SK-N-SH (cell line): ENCODE results near the gene EIF3K. TPM values are rescaled to one million over a fixed set of nuclear protein-coding genes. Genes with fewer than 3 reads are reported as not detected.
A peak's percentile ranks its signal among the peaks of the same experiment; 100 is the strongest.

Experiments
- CTCF ChIA-PET: fragments of 300-600, 350-600 bp; formaldehyde crosslinking; extraction: SDS; loops from one replicate; lab custom pipeline; 2021; lab: Yijun Ruan, JAX
- POLR2A ChIA-PET: fragments of 350-600 bp; sonication (Branson Sonifier 250); formaldehyde crosslinking; extraction: SDS; loops from one replicate; lab custom pipeline; 2020; ENCODE audit warnings: antibody characterized with exemption, inconsistent platforms; lab: Yijun Ruan, JAX
- DNase-seq: peaks from one replicate; pipeline ENCODE4 v3.0.0; 2012
- H2AFZ ChIP-seq: fragments of 200-600 bp; sonication (generic); 2 replicates; pipeline ENCODE4 v1.8.1; 2016; ENCODE audit warnings: antibody characterized with exemption, mild to moderate bottlenecking, low read depth
- H3F3A ChIP-seq: fragments of 200-600 bp; sonication (generic); replicated peaks from 2 replicates; pipeline ENCODE3; 2016; ENCODE audit warnings: antibody characterized with exemption, mild to moderate bottlenecking; ENCODE audit not compliant: insufficient read depth
- H3K27ac ChIP-seq, 2 experiments: fragments of 200-500 bp in 1 of 2; fragments of 200-600 bp in 1 of 2; sonication (Bioruptor generic) in 1 of 2; sonication (generic), shearing (Covaris generic) in 1 of 2; 2 replicates each; pipeline versions ENCODE4 v1.5.1 to v1.6.1; 2014 to 2016; ENCODE audit warnings: low read depth in 2 of 2, inconsistent platforms in 1 of 2, low read length in 1 of 2, mild to moderate bottlenecking in 1 of 2, mixed read lengths in 1 of 2
- H3K27me3 ChIP-seq: fragments of 200-600 bp; sonication (generic), shearing (Covaris generic); 2 replicates; pipeline ENCODE4 v1.6.1; 2016; ENCODE audit warnings: mixed run types; ENCODE audit not compliant: insufficient read depth
- H3K36me3 ChIP-seq, 2 experiments: fragments of 200-500 bp in 1 of 2; fragments of 200-600 bp in 1 of 2; sonication (Bioruptor generic) in 1 of 2; sonication (generic) in 1 of 2; replicated peaks in 1 of 2; 2 replicates each; pipeline versions ENCODE3 to v1.5.1; 2014 to 2016; ENCODE audit warnings: low read length in 1 of 2, mild to moderate bottlenecking in 1 of 2; ENCODE audit not compliant: insufficient read depth in 2 of 2, control insufficient read depth in 1 of 2
- H3K4me1 ChIP-seq, 2 experiments: fragments of 200-500 bp in 1 of 2; fragments of 200-600 bp in 1 of 2; sonication (Bioruptor generic) in 1 of 2; sonication (generic), shearing (Covaris generic) in 1 of 2; 2 replicates each; pipeline versions ENCODE4 v1.5.1 to v1.6.1; 2014 to 2016; ENCODE audit warnings: low read depth in 1 of 2, low read length in 1 of 2, mixed run types in 1 of 2; ENCODE audit not compliant: insufficient read depth in 2 of 2, control insufficient read depth in 1 of 2
- H3K4me2 ChIP-seq: fragments of 200-600 bp; sonication (generic), shearing (Covaris generic); 2 replicates; pipeline ENCODE4 v1.6.1; 2017; ENCODE audit warnings: mixed run types
- H3K4me3 ChIP-seq, 2 experiments: fragments of 200-500 bp in 1 of 2; fragments of 200-600 bp in 1 of 2; sonication (Bioruptor generic) in 1 of 2; sonication (generic), shearing (Covaris generic) in 1 of 2; 2 replicates each; pipeline versions ENCODE4 v1.5.1 to v1.8.1; 2014 to 2016; ENCODE audit warnings: low read depth in 2 of 2, inconsistent platforms in 1 of 2, low read length in 1 of 2, mild to moderate bottlenecking in 1 of 2, mixed read lengths in 1 of 2, moderate library complexity in 1 of 2
- H3K79me2 ChIP-seq: fragments of 200-600 bp; sonication (generic); 2 replicates; pipeline ENCODE4 v1.8.1; 2017; ENCODE audit warnings: mild to moderate bottlenecking; ENCODE audit not compliant: insufficient read depth
- H3K9ac ChIP-seq: fragments of 200-600 bp; sonication (generic); 2 replicates; pipeline ENCODE4 v1.6.1; 2017; ENCODE audit warnings: mixed run types
- H3K9me2 ChIP-seq: fragments of 200-600 bp; sonication (generic); 2 replicates; pipeline ENCODE4 v1.6.1; 2017; ENCODE audit warnings: mixed run types
- H3K9me3 ChIP-seq: fragments of 200-600 bp; sonication (generic); 2 replicates; pipeline ENCODE4 v1.6.1; 2017; ENCODE audit warnings: mixed run types, mild to moderate bottlenecking, moderate library complexity
- H4K20me1 ChIP-seq: fragments of 200-600 bp; sonication (generic); 2 replicates; pipeline ENCODE4 v1.6.1; 2017; ENCODE audit warnings: mild to moderate bottlenecking, mixed run types; ENCODE audit not compliant: insufficient read depth
- ELF1 ChIP-seq: IDR thresholded peaks from 2 replicates; pipeline ENCODE4 v1.4.0; 2012
- GABPA ChIP-seq: IDR thresholded peaks from 2 replicates; pipeline ENCODE4 v1.4.0; 2012; ENCODE audit warnings: low read depth, mild to moderate bottlenecking
- GATA2 ChIP-seq: sonication (generic); formaldehyde crosslinking; IDR thresholded peaks from 2 replicates; pipeline ENCODE4 v1.5.0; 2020; ENCODE audit warnings: mild to moderate bottlenecking, missing genetic modification reagents
- JUND ChIP-seq: IDR thresholded peaks from 2 replicates; pipeline ENCODE4 v1.4.0; 2012
- MXI1 ChIP-seq: IDR thresholded peaks from 2 replicates; pipeline ENCODE4 v1.6.1; 2012; ENCODE audit warnings: mild to moderate bottlenecking, low read depth, low read length, improper control_type of control experiment
- NRF1 ChIP-seq: IDR thresholded peaks from 2 replicates; pipeline ENCODE4 v1.6.1; 2012; ENCODE audit warnings: low read depth, mild to moderate bottlenecking, low read length
- POLR2AphosphoS5 ChIP-seq: IDR thresholded peaks from 2 replicates; pipeline ENCODE4 v1.6.1; 2012; ENCODE audit warnings: low read depth, low read length
- RAD21 ChIP-seq: IDR thresholded peaks from 2 replicates; pipeline ENCODE4 v1.6.1; 2012; ENCODE audit warnings: mild to moderate bottlenecking, low read length
- RFX5 ChIP-seq: IDR thresholded peaks from 2 replicates; pipeline ENCODE4 v1.6.1; 2012; ENCODE audit warnings: mild to moderate bottlenecking, improper control_type of control experiment, low read length
- SIN3A ChIP-seq: IDR thresholded peaks from 2 replicates; pipeline ENCODE4 v1.6.1; 2012; ENCODE audit warnings: low read depth, mild to moderate bottlenecking, low read length, moderate library complexity, borderline replicate concordance
- USF2 ChIP-seq: fragments of 150-350 bp; IDR thresholded peaks from 2 replicates; pipeline ENCODE4 v1.6.1; 2017; ENCODE audit warnings: antibody characterized with exemption, low read length, low read depth, borderline replicate concordance
- YY1 ChIP-seq: IDR thresholded peaks from 2 replicates; pipeline ENCODE4 v1.4.0; 2012; ENCODE audit warnings: low read depth, mild to moderate bottlenecking
- WGBS: methylation state at CpG from one replicate; pipeline ENCODE4 v1.1.6; 2017; ENCODE audit warnings: low lambda C conversion rate; 5-methylcytosine and 5-hydroxymethylcytosine counted together
- polyA plus RNA-seq, 3 experiments: library from polyadenylated mRNA; depleted of rRNA; stranded (reverse); fragments of >200 nt; gene quantifications; 2 replicates each; pipeline ENCODE4 v1.2.3, GENCODE V29; 2012
- TF ChIP-seq, protein P1 (sequence below): fragments of 200-600 bp; sonication (generic); IDR thresholded peaks from 2 replicates; pipeline ENCODE4 v1.6.1; 2017; ENCODE audit warnings: antibody characterized with exemption, mild to moderate bottlenecking, moderate library complexity
- TF ChIP-seq, protein P2 (sequence below): IDR thresholded peaks from 2 replicates; pipeline ENCODE4 v1.4.0; 2012; ENCODE audit warnings: low read depth
- TF ChIP-seq, protein P3 (sequence below): IDR thresholded peaks from 2 replicates; pipeline ENCODE4 v1.4.0; 2012; ENCODE audit warnings: low read depth, borderline replicate concordance

Gene EIF3K
- polyA plus RNA-seq, 1 of the 3 experiments (the other 2 are of a cell fraction): 484 TPM

DNA sequence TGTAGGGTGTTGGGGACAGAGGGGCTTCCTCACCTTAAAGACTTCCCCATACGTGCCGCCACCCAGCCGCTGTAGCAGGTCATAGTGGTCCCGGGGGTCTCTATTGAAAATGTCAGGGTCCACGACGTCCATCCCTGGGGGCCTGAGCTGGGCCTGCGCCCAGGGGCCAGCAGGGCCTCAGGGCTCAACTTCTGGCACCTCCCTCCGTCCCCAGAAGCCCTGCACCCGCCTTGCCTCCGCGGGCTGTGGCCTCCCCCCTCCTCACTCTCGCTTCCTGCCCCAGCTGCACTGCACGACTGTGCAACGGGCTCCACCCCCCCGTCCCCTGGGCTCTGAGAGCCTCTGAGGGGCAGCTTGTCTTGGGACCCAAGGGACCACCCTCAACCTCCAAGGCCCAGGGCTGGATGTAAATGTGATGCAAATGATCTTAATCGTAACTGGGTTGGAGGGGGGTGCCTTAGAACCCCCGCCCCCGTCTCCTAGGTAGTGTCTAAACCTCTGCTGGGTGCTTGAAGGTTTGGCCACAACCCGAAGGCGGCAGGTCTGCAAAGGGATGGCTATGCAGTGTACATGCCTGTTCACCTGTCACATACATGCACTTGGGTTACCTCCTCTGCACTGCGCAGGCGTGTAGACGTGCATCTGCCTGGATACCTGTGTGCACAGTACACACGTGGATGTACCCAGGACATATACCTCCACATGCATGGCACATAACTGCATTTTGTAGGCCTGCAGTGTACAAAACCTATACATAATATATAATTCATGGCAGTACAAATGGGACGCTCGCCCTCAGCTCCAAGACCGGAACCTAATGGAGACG, 1.0 kb upstream of the EIF3K start, which contains the start of gene MAP4K1:
TSS of gene MAP4K1 (minus strand) at position 190 of the 826 bp plus-strand sequence. CDS start at position 132, 58 bp downstream.
- ChIA-PET POLR2A (interaction anchor here (1.0 to 1.5 kb wide), 6 partner anchors 11 to 244 kb away, joined by 4 to 6 read pairs (median 4); partner anchors contain the start of genes ACTN4, FAM98C and PSMD8), CTCF (interaction anchor here (1.3 to 2.5 kb wide), 5 partner anchors 17 to 312 kb away, joined by 3 to 9 read pairs (median 6); partner anchors contain the start of genes FAM98C, MRPS12 and SARS2)
- Histone ChIP-seq H3K9me3 (no peaks in the 10 kb centered on the region), H3K79me2 (peaks cover 31% of the 10 kb centered on the region), H2AFZ (peak within 1 kb of the TSS; percentile 87), H3F3A (no peaks in the 10 kb centered on the region), H3K4me1 (peaks cover 0 to 18% of the 10 kb centered on the region in 2 experiments; a peak in 1 of 4 replicates), H3K9me2 (no peaks in the 10 kb centered on the region), H3K4me2 (peak within 1 kb of the TSS; percentile 92), H3K9ac (peak within 1 kb of the TSS; percentile 77), H3K27ac (peak within 1 kb of the TSS; percentile 56 to 81; a peak in 3 of 4 replicates), H3K36me3 (peaks cover 13 to 17% of the 10 kb centered on the region in 2 experiments), H4K20me1 (no peaks in the 10 kb centered on the region), H3K4me3 (peak within 1 kb of the TSS; percentile 94 to 97), H3K27me3 (no peaks in the 10 kb centered on the region)
- no peak for TF ChIP-seq USF2
- TF ChIP-seq, protein P1, sequence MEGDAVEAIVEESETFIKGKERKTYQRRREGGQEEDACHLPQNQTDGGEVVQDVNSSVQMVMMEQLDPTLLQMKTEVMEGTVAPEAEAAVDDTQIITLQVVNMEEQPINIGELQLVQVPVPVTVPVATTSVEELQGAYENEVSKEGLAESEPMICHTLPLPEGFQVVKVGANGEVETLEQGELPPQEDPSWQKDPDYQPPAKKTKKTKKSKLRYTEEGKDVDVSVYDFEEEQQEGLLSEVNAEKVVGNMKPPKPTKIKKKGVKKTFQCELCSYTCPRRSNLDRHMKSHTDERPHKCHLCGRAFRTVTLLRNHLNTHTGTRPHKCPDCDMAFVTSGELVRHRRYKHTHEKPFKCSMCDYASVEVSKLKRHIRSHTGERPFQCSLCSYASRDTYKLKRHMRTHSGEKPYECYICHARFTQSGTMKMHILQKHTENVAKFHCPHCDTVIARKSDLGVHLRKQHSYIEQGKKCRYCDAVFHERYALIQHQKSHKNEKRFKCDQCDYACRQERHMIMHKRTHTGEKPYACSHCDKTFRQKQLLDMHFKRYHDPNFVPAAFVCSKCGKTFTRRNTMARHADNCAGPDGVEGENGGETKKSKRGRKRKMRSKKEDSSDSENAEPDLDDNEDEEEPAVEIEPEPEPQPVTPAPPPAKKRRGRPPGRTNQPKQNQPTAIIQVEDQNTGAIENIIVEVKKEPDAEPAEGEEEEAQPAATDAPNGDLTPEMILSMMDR: no peak
- TF ChIP-seq SIN3A: no peak
- no peak for TF ChIP-seq RAD21
- no peak for DNase-seq
- WGBS: 90% methylated on average over 23 of the region's 28 CpGs

DNA sequence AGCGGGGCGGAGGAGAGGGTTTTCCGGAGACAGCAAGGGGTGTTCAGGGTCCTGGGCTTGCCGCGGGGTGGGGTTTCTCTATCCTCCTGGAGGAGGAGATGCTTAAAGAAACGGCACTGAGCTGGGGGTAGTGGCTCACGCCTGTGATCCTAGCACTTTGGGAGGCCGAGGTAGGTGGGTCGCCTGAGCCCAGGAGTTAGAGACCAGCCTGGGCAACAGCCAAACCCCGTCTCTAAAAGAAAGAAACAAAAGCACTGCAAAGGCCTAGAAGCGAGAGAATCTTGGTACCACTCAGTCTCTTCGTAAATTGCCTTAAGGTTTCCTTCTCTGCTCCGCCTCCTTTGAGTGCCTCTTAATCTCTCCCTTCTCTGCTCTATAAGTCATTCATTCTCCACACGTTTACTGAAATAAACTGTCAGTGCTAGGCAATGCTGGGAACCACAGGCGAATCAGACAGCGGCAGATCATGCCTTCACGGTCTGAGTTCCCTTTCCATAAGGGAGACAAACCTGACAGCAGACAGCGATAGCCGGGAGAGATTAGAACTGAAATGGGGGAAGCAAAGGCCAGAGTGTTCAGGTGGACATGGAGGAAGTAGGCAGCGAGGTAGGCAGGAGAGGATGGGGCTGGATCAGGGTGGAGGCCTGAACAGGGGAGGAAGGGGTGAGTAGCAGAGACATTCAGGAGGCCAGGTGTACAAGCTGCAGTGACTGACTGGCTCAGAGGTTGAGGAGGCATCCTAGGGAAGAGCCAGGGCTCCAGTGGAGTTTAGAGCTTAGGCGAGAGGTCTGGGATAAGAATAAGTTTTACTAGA, 580 bp downstream of the EIF3K start:
- Histone ChIP-seq H3K79me2 (peaks cover 31% of the 10 kb centered on the region), H3K4me2 (peak overlapping the region; percentile 92), H3F3A (no peaks in the 10 kb centered on the region), H3K9ac (peak overlapping the region; percentile 90), H3K27ac (peak overlapping the region; percentile 63 to 76; a peak in 3 of 4 replicates), H3K4me1 (peaks cover 0 to 18% of the 10 kb centered on the region in 2 experiments; a peak in 1 of 4 replicates), H3K36me3 (peaks cover 23 to 24% of the 10 kb centered on the region in 2 experiments), H3K9me2 (no peaks in the 10 kb centered on the region), H2AFZ (peak overlapping the region; percentile 73), H3K9me3 (no peaks in the 10 kb centered on the region), H3K27me3 (no peaks in the 10 kb centered on the region), H4K20me1 (no peaks in the 10 kb centered on the region), H3K4me3 (peak overlapping the region; percentile 94 to 97)
- POLR2A ChIA-PET: interaction anchor here (0.5 to 1.5 kb wide), 10 partner anchors 12 to 245 kb away, joined by 3 to 6 read pairs (median 4); partner anchors contain the start of genes ACTN4, FAM98C and PSMD8
- 3% methylated on average over 21 of the region's 21 CpGs for WGBS
- CTCF ChIA-PET: interaction anchor here (1.3 to 2.5 kb wide), 5 partner anchors 15 to 217 kb away, joined by 3 to 13 read pairs (median 9); partner anchors contain the start of gene FAM98C
- DNase-seq: no peak
- TF ChIP-seq, protein P1: no peak
- TF ChIP-seq JUND (no peak), RFX5 (no peak), GABPA (no peak), ELF1 (no peak), MXI1 (no peak), GATA2 (CRISPR knock-in tag) (no peak), YY1 (no peak), RAD21 (no peak), NRF1 (no peak), POLR2AphosphoS5 (no peak)
- TF ChIP-seq, protein P2, sequence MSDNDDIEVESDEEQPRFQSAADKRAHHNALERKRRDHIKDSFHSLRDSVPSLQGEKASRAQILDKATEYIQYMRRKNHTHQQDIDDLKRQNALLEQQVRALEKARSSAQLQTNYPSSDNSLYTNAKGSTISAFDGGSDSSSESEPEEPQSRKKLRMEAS: no peak
- TF ChIP-seq, protein P3, sequence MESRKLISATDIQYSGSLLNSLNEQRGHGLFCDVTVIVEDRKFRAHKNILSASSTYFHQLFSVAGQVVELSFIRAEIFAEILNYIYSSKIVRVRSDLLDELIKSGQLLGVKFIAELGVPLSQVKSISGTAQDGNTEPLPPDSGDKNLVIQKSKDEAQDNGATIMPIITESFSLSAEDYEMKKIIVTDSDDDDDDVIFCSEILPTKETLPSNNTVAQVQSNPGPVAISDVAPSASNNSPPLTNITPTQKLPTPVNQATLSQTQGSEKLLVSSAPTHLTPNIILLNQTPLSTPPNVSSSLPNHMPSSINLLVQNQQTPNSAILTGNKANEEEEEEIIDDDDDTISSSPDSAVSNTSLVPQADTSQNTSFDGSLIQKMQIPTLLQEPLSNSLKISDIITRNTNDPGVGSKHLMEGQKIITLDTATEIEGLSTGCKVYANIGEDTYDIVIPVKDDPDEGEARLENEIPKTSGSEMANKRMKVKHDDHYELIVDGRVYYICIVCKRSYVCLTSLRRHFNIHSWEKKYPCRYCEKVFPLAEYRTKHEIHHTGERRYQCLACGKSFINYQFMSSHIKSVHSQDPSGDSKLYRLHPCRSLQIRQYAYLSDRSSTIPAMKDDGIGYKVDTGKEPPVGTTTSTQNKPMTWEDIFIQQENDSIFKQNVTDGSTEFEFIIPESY: no peak
